ENCODE results near the gene RNF224.
A peak's percentile ranks its signal among the peaks of the same experiment; 100 is the strongest.

RNF224 gene

DNA sequence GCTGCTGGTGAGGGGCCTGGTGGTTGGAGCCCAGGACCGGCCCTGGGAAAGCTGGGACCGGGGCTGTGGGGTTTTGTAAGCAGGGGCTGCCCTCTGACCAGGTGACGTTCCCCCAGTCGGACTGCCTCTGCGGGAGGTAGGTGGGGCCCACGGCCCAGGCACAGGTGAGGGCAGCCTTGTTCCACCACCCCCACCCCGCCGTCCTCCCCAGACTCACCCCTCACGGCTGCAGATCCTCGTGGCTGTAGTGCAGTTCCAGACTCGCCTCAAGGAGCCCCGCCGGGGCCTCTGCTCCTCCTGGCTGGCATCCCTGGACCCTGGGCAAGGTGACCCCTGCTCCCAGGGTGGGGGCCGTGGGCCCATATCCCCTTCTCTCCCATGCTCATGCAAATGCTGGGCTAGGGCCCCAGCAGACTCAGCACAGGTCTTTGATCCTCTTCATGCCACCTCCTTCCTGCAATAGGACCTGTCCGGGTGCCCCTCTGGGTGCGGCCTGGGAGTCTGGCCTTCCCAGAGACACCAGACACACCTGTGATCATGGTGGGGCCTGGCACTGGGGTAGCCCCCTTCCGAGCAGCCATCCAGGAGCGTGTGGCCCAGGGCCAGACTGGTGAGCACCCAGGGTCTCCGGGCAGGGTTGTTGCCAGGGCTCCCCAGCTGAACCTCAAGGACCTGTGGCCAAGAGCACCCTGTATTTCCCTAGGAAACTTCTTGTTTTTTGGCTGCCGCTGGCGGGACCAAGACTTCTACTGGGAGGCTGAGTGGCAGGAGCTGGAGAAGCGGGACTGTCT is 11.9 kb upstream of the RNF224 start:
- no peak for DNase-seq

DNA sequence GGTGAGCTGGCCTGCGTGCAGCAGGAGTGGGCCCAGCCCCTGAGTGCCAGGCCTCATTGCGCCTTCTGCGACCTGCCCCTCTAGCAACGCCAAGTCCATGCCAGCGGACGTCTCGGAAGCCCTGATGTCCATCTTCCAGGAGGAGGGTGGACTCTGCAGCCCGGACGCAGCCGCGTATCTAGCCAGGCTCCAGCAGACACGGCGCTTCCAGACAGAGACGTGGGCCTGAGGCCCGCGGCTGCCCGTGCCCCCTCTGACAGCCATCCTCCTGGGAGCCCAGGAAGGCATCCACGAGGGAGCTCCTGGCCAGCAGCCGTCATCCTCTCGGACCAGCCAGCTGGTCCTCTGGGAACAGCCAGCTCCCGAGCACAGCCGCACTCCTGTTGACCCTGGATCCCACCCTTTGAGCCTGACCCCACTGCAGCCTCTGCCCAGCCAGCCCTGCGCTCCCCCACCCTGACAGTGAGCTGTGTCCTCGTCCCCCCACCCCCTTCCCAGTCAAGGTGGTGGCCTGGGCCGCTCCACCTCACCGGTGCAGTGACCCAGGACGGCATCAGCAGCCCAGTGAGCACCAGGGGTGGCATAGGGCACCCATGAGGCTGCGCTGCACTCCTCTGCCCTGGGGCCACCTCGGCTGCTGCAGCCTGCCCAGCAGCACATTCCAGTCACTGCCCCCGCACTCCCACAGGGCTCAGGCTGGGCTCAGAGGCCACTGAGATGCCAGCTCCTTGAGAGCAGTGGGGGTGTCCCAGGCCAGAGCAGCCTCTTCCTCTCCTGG is 10.9 kb upstream of the RNF224 start:
- DNase-seq: no peak

DNA sequence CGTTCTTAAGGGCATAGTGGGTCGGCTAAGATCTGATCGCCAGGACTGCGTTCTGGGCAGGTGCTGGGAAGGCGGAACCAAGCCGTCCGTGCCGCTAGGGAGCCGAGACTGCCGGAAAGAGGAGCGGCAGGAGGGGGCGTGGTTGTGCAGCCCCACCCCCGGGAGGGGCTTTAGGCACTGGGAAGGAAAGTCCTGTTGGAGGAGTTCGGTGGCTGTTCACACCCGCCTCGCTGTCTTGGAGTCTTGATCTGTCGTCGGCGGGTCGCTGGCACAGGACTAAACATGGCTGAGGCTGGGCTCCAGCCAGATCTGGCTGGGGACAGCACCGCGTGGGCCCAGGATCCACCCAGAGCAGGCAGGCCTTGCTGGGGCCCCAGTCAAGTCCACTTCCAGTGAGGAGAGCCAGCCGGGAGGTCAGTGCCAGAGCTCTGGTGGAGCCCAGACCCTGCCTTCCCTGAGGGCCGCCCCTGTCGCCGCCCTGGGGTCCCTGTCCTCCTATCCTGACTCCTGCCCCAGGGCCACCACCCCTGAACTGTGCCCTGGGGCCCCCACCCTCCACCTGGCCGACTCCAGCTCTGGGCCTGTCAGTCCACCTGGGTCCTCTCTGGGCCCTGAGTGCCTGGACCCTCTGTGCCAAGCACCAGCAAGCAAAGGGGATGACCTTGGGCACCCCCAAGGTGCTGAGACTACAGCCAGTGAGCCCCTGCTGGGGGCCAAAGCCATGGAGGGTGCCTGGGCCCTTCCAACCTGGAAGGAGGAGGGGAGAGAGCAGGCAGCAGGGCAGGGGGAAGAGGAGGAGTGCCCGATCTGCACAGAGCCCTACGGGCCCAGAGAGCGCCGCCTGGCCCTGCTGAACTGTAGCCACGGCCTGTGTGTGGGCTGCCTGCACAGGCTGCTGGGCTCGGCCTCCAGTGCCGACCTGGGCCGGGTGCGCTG is 9.8 kb upstream of the RNF224 start:
- no peak for DNase-seq

DNA sequence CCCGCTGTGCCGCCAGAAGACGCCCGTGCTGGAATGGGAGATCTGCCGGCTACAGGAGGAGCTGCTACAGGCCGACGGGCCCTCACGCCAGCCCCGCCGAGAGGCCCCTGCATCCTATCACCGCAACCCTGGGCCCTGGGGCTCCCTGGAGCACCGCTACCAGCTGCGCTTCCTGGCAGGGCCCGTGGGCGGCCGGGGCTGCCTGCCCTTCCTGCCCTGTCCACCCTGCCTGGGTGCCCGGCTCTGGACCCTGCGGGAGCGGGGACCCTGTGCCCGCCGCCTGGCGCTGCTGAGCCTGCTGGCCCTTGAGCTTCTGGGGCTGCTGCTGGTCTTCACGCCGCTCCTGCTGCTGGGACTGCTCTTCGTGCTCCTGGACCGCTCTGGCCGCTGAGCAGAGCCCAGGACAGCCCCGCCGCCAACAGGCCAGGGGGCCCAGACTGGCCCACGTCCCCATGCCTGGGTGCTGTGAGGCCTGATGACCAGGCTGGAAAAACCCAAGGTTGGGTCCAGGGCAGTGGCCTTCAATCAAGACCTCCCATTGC is 9.0 kb upstream of the RNF224 start:
- no peak for DNase-seq

DNA sequence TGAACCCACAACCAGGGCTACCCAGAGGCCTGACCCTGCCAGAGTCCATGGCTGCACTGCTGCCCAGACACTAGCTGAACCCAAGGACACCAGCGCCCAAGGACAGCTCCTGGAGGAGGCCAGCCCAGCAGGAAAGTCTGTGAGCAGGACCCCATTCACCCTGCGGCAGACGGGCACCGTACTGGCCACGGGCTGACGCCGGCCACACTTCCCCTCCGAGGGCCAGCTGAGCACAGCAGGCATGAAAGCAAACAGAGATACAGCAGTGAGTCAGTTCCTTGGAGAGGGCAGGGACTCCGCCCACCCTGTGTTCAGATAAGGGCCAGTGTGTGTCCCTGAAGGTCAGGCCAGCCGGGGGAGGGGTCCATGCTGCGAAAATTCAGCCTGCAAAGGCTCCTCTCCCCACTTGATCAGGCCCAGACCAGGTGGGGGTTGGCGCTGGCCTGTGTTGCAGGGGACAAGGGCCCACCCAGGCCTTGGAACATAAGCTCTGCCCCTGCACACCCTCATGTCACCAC is 8.5 kb upstream of the RNF224 start:
- DNase-seq: no peak

DNA sequence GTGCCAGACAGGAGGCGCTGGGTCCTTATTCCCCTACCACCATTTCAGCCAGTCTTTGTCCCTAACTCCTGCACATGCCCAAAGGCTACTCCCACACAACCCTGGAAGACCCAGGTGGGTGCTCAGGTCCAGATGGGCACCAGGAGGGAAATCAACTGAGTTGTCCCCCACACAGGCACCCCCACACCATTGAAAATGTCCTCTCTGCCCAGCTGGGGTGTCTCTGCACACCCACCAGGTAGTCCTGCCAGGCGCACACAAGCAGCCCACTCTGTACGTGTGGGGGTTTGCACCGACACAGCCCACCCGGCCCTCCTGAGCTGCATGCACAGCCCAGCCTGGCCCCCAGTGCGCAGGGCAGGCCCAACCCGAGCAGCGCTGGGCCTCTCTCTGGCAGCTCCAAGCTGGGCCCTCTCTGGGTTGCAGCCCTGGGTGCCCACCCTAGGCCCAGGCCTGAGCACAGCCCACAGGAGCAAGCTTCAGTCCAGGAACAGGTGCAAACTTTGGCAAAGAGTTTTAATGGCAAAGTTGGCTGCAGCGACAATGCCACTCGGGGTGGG is 7.5 kb upstream of the RNF224 start:
- DNase-seq: no peak

DNA sequence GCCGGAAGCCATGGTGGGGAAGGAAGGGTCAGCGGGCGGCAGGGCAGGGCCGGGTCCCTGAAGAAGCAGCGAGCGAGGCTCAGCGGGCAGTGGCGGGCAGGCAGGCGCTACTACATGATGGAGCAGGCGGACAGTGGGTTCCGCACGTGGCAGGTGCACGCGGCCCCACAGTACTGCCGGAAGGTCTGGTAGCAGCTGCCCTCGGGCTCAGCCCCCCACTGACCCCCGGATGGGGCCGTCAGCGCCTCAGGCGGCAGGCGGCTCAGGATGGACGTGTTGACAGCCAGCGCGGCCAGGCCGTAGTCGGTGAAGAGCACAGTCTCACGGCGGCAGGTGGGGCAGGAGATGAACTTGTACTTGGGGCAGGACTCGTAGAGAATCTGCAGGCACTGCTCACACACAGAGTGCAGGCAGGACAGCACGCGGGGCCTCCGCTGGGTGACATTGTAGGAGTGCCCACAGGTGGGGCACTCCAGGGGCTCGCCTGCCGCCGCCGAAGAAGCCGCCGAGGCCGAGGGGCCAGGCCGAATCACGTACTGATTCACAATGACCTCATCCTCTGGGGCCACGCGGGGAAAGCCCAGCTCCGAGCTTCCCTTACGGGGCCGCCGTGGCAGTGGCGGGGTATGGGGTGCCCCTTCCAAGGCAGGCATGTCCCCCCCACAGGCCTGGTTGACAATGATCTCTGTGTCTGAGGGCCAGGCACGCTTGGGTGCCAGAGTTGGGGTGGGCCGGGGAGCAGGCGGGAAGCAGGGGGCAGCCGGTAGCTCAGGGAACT is 6.8 kb upstream of the RNF224 start:
- DNase-seq: no peak

DNA sequence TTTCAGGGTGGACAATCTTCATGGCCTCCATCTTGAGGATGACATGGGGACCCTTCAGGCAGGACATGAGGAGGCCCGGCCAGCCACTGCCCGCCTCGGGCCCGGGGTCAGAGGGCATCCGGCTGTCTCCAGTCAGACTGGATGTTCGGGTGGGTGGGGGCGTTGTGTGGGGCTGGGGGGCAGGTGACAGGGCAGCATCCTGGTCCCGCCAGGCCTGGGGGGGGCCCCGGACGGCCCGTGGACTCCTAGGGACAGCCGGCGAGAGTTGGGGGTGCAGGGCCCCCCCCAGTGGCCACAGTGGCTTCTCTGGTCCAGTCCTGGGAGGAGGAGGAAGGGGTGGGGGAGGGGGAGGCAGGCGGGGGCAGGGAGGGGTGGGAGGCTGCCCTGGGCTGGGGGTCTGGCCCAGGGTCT is 6.2 kb upstream of the RNF224 start:
- no peak for DNase-seq

DNA sequence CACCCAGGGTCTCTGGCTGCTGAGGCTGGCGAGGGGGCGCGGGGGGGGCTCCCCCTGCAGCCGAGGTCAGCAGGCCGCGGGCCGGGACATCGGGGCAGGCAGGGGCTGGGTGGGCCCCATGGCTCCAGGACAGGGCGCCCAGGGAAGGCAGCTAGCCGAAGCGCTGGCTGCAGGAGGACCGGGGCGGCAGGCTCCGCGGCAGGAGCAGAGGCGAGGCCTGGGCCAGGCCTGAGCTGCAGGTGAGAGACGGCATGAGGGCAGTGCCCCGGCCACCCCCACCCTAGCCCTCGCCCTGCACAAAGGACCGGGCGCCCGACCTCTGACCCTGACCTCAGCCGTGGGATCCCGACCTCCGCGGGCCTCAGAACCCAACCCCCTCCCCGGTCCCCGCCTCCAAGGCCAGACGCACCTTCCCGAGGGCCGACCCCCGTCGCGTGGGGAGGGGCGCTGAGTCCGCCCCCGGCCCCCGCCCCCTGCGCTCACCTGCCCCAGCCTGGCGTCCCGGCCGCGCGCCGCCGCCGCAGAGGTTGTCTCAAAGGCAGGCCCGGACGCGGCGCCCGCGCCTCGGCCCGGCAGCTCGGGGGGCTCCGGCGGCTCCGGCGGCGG is 5.7 kb upstream of the RNF224 start:
- no peak for DNase-seq

DNA sequence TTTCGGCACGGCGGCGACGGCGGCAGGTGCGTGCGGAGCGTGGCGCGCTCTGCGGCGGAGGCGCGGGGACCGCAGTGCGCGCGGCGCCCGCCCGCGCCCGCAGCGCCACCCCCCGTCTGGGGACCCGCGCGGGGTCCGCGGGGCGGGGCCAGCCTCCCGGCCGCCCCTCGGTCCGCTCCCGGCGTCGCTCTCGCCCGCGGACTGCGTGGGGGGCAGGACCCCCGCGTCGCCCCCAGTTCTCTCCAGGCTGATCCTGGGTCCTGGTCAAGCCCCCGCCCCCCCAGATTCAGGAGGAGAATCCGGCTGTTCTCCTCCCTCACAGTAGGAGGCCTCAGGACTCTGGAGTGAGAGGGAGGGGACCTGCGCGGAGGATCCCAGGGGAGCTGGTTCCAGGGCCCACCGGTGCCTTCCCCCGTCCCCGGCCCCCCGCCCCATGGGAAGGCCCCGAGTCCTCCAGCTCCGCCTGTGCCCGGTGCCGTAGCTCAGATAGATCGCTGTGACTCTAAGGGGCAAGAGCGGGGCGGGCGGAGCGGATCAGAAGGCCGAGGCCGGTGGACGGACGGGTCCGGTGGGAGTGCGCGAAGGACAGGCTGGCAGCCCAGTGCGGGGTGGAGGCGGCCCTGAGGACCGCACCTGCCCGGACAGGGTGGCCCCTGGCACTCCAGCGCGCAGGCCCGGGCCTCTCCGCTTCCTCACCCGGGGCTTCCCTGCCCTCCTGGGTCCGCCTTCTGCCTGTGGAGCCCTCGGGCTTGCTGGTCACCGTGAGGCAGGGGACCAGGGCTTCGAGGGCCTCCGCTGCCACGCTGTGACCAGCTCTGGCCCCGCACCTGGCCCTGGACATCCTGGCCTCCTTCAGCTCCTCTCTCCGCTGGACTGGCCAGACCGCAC is 4.9 kb upstream of the RNF224 start, which contains the start of gene RNF208:
TSS of gene RNF208 (minus strand) at position 51 of the 888 bp plus-strand sequence. CDS start 1,028 bp downstream, outside the sequence.
- no peak for DNase-seq

DNA sequence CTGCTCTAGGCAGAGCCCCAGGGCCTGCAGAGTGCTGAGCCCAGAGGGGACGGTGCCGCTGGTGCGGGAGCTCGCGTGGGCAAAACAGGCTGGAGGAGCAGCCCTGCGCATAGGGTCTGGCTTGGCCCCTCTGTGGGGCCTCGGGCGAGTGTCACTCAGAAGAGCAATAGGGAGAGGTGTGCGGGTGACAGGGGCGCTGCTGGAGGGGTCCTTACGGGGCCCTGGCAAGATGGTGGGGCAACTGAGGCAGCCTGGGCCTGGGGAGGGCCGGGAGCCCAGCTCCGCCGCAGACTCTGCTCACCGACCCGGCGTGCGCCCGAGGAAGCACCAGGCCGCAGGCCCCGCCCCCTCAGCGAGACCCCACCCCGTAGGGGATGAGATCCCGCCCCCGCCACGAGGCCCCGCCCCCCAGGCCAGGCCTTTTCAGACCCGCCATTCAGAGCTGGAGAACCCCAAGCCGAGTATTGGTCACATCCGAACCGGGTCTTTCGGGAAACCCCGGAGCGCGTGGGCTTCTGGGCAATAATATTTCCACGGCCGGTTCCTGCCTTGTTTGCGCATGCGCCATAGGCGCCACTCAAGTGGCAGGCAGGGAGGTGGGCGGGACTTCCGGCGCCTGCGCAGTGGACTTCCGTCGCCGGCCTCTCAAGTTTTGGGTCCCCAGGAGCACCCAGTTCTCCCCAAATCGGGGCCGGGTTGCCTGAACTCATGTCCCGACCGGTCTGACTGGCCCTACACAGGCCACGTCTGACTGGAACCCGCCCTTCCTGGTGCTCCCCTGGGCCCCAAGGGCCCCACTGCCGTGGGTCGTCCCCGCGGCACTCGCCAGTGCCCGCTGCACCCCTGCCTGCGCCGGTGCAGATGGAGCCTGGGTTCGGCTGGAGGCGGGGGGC is 4.0 kb upstream of the RNF224 start:
- DNase-seq: peak; percentile 99

DNA sequence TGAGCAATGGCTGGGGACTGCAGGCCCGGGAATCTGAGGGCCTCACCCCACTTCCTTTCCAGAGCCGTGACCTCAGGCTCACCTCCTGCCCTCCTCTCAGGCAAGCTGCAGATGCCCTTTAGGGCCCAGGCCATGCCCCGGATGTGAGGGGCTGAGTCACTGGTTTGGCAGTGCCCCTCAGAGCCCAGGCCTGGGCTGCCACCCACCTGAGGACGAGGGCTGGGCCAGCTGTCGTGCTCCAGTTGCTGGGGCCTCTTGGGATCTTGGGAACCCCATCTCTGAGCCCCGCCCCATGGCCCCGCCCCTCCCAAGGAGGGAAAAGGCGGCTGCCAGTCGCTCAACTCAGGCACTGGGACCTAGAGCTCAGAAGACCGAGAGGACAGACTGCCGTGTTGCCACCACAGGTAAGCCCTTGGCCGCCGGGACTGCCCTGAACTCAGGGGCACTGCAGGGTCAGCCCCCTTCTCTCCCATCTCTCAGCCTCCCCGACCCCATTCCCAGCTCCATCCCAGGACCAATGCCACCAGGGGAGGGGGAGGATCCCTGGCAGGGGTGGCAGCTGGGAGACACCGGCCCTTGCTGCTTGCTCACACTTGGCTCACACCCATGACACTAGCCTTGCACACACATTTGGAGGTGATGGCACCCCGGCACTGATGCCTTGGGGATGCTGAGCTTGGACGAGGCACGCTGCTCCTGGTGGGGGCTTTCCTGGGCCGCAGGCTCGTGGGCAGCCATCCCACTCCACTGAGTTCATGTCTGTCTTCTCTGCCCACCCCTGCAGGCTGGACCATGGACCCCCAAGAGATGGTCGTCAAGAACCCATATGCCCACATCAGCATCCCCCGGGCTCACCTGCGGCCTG is 2.2 kb upstream of the RNF224 start, which contains the start of gene CYSRT1:
TSS of gene CYSRT1 (plus strand) at position 345 of the 865 bp plus-strand sequence. CDS start at position 793, 448 bp downstream.
- DNase-seq: no peak

DNA sequence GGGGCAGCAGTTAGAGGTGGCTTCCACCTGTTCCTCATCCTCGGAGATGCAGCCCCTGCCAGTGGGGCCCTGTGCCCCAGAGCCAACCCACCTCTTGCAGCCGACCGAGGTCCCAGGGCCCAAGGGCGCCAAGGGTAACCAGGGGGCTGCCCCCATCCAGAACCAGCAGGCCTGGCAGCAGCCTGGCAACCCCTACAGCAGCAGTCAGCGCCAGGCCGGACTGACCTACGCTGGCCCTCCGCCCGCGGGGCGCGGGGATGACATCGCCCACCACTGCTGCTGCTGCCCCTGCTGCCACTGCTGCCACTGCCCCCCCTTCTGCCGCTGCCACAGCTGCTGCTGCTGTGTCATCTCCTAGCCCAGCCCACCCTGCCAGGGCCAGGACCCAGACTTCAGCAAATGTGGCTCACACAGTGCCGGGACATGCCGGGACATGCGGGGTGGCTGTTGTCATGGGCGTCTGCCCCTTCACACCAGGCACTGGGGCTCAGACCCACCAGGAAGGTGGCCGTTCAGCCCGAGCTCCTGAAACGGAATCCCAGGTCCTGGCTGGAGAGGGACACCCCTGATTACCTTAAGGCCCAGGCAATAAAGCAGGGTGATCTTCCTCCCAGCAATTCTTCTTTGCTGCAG is 1.5 kb upstream of the RNF224 start:
- DNase-seq: no peak

DNA sequence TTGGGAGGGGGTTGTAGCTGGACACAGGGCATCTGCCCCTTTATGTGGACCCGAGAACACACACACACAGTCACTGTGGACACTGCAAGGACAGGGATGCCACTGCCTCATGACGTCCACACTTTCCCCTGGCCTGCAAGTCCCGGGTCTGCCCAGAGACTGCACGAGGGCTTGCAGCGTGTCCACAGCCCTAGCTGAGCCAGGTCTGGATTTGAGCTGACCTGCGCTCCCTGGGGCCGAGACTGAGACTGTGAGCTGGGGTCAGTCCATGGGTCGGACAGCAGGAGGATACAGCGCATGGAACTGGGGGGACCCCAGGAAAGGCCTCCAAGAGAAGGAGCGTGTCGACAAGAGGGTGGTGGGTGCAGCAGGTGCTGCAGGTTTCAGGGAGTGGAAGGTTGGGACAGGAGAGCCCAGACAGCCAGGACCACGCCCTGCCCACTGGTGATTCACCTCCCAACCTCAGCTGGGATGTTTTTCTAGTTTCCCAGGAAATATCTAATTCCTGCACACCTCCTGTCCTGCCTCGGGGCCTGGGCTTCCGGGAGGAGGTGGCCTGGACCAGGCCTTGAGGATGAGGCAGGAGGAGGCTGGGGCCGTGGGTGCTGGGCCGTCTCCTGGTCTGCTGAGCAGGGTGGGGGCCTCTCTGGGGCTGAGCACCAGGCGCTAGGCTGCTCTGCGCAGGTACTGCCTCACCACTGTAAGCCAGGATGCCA is 806 bp upstream of the RNF224 start:
- no peak for DNase-seq

DNA sequence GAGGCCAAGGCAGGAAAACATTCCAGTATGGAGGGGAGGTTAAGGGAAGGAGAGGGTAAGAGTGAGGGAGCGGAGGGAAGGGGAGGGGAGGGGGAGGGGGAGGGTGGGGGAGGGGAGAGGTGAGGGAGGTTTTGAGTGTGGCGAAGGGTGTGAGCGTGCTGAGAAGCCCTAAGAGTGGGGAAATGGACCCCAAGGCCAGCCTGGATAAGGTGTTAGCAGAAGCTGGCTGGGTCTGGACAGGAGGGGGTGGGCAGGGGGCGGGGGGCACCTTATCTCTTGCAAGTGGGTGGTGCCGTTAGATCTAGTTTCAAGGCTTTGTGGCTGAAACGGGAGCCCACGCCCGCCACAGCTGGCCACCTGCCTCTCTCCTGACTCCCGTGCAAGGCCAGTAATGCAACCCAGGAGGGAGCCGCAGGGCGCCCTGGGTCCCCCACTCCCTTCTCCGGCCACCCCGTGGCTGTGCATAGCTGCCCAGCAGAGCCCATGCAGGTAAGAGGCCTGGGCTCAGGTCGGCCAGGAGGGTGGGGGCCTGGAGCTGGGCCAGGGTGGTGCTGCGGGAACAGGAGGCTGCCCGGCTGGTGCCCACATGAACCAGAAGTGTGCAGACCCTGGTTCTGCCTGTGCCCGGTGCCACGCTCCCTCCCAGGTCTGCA is 677 bp downstream of the RNF224 start:
- no peak for DNase-seq
